ENCODE measurements around the gene ROR1.

ROR1 gene

GRCh38 chr1:63866084-63866483 lies 92.3 kb downstream of the ROR1 start:
- no peak for TF ChIP-seq CTCF (IDR thresholded peaks at IDR 0.05)

GRCh38 chr1:63867429-63868176 lies 93.8 kb downstream of the ROR1 start:
- TF ChIP-seq CTCF (IDR thresholded peaks at IDR 0.05): no peak

GRCh38 chr1:63868268-63868781 lies 94.5 kb downstream of the ROR1 start:
- TF ChIP-seq CTCF (IDR thresholded peaks at IDR 0.05): no peak

GRCh38 chr1:63870152-63870551 lies 96.3 kb downstream of the ROR1 start:
- no peak for TF ChIP-seq CTCF (IDR thresholded peaks at IDR 0.05)

GRCh38 chr1:63871463-63871862 lies 97.6 kb downstream of the ROR1 start:
- TF ChIP-seq CTCF (IDR thresholded peaks at IDR 0.05): no peak

GRCh38 chr1:63873751-63874150 lies 99.9 kb downstream of the ROR1 start:
- no peak for TF ChIP-seq CTCF (IDR thresholded peaks at IDR 0.05)

GRCh38 chr1:63874278-63874880 lies 100.6 kb downstream of the ROR1 start:
- TF ChIP-seq CTCF (IDR thresholded peaks at IDR 0.05): no peak

All from LNCAP (cell line).